Measurements from ENCODE around the gene HLA-A.

Gene HLA-A

GRCh38 chr6:29986179-29986781 is 43.9 kb downstream of the HLA-A start:
- no peak overlapping the region for H3K4me3 ChIP-seq (IDR thresholded peaks at IDR 0.05; ENCODE audit: insufficient read depth, low read depth, low read length)
- H3K79me2 ChIP-seq (ENCODE audit: insufficient read depth, low read depth): no peaks in the 10 kb centered on the region
- no peaks in the 10 kb centered on the region for H4K20me1 ChIP-seq (ENCODE audit: insufficient read depth)
- TF ChIP-seq CTCF (conservative IDR thresholded peaks at IDR 0.05; ENCODE audit: low read depth, low read length): no peak
- no peak overlapping the region for H3K4me2 ChIP-seq
- peaks cover 7% of the 10 kb centered on the region for H3K4me1 ChIP-seq (ENCODE audit: low read depth, poor library complexity, severe bottlenecking)
- H3K27ac ChIP-seq: no peak overlapping the region
- no peak overlapping the region for H3K9ac ChIP-seq
- no peaks in the 10 kb centered on the region for H3K36me3 ChIP-seq (ENCODE audit: insufficient read depth)
- no peak overlapping the region for H2AFZ ChIP-seq (ENCODE audit: low read depth)
- no peaks in the 10 kb centered on the region for H3K27me3 ChIP-seq (ENCODE audit: insufficient read depth, low read depth)

- TF ChIP-seq CTCF (conservative IDR thresholded peaks at IDR 0.05; ENCODE audit: low read depth, low read length): no peak
- H3K4me2 ChIP-seq: no peak overlapping the region
These were observed 46.9 kb downstream of the HLA-A start for GRCh38 chr6:29989211-29989610.

GRCh38 chr6:29990931-29991330 is 48.6 kb downstream of the HLA-A start:
- Histone ChIP-seq H3K79me2 (ENCODE audit: insufficient read depth, low read depth) (no peaks in the 10 kb centered on the region), H3K27ac (no peak overlapping the region), H3K36me3 (ENCODE audit: insufficient read depth) (no peaks in the 10 kb centered on the region), H3K27me3 (ENCODE audit: insufficient read depth, low read depth) (no peaks in the 10 kb centered on the region), H3K4me3 (IDR thresholded peaks at IDR 0.05; ENCODE audit: insufficient read depth, low read depth, low read length) (no peak overlapping the region), H3K9ac (no peak overlapping the region), H3K4me1 (ENCODE audit: low read depth, poor library complexity, severe bottlenecking) (peaks cover 8% of the 10 kb centered on the region), H2AFZ (ENCODE audit: low read depth) (no peak overlapping the region), H4K20me1 (ENCODE audit: insufficient read depth) (no peaks in the 10 kb centered on the region), H3K4me2 (no peak overlapping the region)
- no peak for TF ChIP-seq CTCF (conservative IDR thresholded peaks at IDR 0.05; ENCODE audit: low read depth, low read length)

More at GRCh38 chr6:29989211-29989610, 46.9 kb downstream of the HLA-A start:
- H3K27ac ChIP-seq: no peak overlapping the region
- H3K4me3 ChIP-seq (IDR thresholded peaks at IDR 0.05; ENCODE audit: insufficient read depth, low read depth, low read length): no peak overlapping the region
- no peaks in the 10 kb centered on the region for H3K36me3 ChIP-seq (ENCODE audit: insufficient read depth)
- no peaks in the 10 kb centered on the region for H3K79me2 ChIP-seq (ENCODE audit: insufficient read depth, low read depth)
- H3K4me1 ChIP-seq (ENCODE audit: low read depth, poor library complexity, severe bottlenecking): peaks cover 8% of the 10 kb centered on the region
- H3K27me3 ChIP-seq (ENCODE audit: insufficient read depth, low read depth): no peaks in the 10 kb centered on the region
- no peak overlapping the region for H3K9ac ChIP-seq
- H2AFZ ChIP-seq (ENCODE audit: low read depth): no peak overlapping the region
- no peaks in the 10 kb centered on the region for H4K20me1 ChIP-seq (ENCODE audit: insufficient read depth)

- Histone ChIP-seq H3K4me3 (IDR thresholded peaks at IDR 0.05; ENCODE audit: insufficient read depth, low read depth, low read length) (no peak overlapping the region), H3K4me2 (no peak overlapping the region), H3K79me2 (ENCODE audit: insufficient read depth, low read depth) (no peaks in the 10 kb centered on the region), H3K27ac (no peak overlapping the region), H3K4me1 (ENCODE audit: low read depth, poor library complexity, severe bottlenecking) (peaks cover 8% of the 10 kb centered on the region), H4K20me1 (ENCODE audit: insufficient read depth) (no peaks in the 10 kb centered on the region), H3K9ac (no peak overlapping the region), H2AFZ (ENCODE audit: low read depth) (no peak overlapping the region), H3K36me3 (ENCODE audit: insufficient read depth) (no peaks in the 10 kb centered on the region), H3K27me3 (ENCODE audit: insufficient read depth, low read depth) (no peaks in the 10 kb centered on the region)
- TF ChIP-seq CTCF (conservative IDR thresholded peaks at IDR 0.05; ENCODE audit: low read depth, low read length): no peak
These were observed 50.5 kb downstream of the HLA-A start for GRCh38 chr6:29992807-29993206.
